GM21390 (cell line): ENCODE results near the gene IFI16.
A peak's percentile ranks its signal among the peaks of the same experiment; 100 is the strongest.
"Not testable (repeated sequence)": the region's sequence is repeated elsewhere in the genome, so short reads cannot be mapped to it uniquely, and the experiment has no call there.

Experiments
- ATAC-seq: cut with Tn5 transposase; IDR thresholded peaks from one replicate; pipeline ENCODE4 v1.9.1; 2021; ENCODE audit not compliant: unreplicated experiment

Gene IFI16

DNA sequence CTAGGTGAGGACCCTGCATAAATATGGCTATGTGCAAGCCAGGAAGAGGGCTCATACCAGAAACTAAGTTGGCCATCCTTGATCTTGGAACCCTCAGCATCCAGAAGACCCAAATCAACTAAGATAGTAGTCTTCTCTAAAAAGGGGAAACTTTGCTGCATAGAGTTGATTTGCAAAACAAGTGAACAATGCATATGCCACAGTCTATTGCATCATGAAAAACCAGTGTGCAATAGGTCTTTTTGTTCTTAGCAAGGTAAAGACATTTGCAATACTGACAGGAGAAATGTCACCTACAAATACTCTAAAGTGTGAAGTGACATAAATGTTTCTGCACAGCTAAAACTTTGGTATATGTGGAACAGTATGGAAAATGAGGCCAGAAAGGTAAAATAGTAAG is 2.0 kb upstream of the IFI16 start:
- ATAC-seq, result no peak

DNA sequence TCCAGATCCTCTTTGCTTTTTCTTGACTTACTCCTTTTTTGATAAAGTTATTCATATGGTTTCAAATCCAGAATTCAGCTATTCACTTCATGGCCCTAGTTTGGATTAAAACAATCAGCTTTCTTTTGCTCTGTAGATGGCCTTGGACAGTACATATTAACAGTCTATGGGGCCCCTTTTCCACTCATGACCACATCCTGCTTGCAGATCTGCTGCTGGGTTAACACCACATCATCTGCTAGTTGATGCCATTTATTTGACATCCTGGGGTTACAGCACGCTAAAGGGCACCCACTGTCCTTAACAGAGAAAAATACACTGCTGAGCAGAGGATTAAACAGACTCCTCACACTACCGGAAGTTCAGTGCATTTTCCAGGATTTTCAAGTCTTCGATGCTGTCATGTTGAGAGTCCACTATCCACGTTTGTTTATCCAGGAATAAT is 941 bp upstream of the IFI16 start:
- peak; percentile 63 for ATAC-seq

DNA sequence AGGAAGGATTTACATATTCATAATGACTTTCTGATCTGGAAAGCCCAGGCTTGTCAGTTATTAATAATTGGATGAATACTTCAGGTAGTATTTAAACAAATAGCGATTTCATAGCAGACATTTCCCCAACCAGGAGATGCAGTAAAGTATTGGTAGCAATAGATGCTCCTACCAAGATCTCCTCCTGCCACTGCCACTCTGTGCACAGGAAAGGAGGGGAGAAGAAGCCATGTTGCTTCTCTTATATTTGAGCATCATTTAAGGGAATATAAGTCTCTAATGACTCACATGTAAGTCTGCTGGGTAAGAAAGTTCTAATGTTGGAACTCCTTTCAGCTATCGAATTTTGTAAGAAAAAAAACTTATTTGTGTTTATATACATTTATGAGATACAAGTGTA is 420 bp upstream of the IFI16 start:
- peak; percentile 22 for ATAC-seq

GRCh38 chr1:159010391-159010790 is 684 bp downstream of the IFI16 start:
- no peak for ATAC-seq

GRCh38 chr1:159011001-159011400 is 1.3 kb downstream of the IFI16 start:
- ATAC-seq, result not testable (repeated sequence)

DNA sequence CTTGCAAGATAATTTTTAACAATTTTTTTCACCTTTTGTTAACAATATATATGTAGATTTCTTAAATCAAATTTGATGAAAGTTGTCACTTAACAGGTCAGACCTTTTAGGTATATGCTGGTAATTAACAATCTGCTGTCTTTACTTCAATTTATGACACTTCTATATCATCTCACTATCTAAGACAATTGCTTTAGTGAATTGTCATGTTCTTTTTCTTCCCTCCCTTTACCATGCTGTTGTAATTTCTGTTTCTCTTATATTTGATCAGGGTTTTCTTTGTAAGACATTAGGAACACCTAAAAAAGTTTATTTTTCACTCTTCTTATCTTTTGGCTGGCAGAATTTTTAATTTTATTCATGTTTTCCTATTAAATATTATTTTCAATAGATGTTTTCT is 2.0 kb downstream of the IFI16 start:
- ATAC-seq, result no peak

GRCh38 chr1:159012495-159012894 is 2.8 kb downstream of the IFI16 start:
- peak; percentile 33 for ATAC-seq

- ATAC-seq, result no peak
These were observed 4.4 kb downstream of the IFI16 start for GRCh38 chr1:159014003-159014571.

- ATAC-seq, result no peak
These were observed 5.1 kb downstream of the IFI16 start for GRCh38 chr1:159014851-159015250.

DNA sequence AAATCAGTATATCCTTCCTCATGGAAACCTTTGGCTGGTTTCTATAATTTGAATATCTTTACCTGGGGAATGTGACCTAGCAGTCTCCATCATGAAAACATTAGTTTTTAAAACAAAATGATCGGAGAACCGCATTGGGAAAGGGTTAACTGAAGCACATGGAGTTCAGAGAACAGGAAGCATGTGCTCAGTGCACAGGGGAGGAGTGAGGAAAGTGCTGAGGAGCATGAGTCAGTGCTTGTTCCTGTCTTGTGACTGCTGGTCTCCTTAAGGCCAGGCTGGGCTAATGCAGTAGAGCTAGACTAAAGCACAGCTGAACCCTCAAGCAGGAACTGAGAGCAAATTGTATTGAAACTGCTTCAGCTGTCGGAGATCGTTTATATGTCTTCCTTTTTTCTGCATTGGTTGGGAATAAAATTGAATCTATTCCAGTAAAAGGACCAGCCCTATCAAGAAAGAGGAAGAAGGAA is 5.8 kb downstream of the IFI16 start:
- ATAC-seq, result peak; percentile 94

DNA sequence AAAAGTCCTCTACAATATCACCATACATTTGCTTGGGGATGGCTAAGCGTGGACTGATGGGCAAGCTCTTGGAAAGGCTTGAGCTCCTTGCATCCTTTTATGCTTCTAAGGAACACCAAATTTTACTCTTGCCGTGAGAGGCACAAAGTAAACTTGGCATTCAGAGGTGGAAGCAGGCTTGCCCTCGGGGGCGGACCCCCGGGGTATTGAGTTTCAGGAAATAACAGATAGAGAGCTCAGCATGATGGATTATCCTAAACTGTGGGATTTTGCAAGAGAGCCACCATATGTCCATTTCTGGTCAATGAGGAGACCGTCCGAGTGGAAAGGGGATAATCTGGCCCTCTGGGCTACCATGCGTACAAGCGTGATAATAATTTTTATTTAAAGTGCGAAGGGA is 14.0 kb downstream of the IFI16 start:
- ATAC-seq, result no peak

GRCh38 chr1:159025043-159025442 is 15.3 kb downstream of the IFI16 start:
- ATAC-seq, result no peak

DNA sequence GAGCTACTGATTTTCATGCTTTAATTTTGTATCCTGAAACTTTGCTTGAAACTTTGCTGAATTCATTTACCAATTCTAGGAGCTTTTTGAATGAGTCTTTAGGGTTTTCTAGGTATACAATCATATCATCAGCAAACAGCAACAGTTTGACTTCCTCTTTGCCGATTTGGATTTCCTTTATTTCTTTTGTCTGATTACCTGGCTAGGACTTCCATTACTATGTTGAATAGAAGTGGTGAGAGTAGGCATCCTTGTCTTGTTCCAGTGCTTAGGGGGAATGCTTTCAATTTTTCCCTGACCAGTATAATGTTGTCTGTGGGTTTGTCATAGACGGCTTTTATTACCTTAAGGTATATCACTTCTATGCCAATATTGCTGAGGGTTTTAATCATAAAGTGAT is 17.1 kb downstream of the IFI16 start:
- ATAC-seq, result not testable (repeated sequence)

GRCh38 chr1:159030311-159030710 is 20.6 kb downstream of the IFI16 start:
- ATAC-seq, result no peak

GRCh38 chr1:159030877-159031447 is 21.3 kb downstream of the IFI16 start:
- no peak for ATAC-seq

GRCh38 chr1:159040206-159040605 is 30.5 kb downstream of the IFI16 start:
- ATAC-seq, result no peak

DNA sequence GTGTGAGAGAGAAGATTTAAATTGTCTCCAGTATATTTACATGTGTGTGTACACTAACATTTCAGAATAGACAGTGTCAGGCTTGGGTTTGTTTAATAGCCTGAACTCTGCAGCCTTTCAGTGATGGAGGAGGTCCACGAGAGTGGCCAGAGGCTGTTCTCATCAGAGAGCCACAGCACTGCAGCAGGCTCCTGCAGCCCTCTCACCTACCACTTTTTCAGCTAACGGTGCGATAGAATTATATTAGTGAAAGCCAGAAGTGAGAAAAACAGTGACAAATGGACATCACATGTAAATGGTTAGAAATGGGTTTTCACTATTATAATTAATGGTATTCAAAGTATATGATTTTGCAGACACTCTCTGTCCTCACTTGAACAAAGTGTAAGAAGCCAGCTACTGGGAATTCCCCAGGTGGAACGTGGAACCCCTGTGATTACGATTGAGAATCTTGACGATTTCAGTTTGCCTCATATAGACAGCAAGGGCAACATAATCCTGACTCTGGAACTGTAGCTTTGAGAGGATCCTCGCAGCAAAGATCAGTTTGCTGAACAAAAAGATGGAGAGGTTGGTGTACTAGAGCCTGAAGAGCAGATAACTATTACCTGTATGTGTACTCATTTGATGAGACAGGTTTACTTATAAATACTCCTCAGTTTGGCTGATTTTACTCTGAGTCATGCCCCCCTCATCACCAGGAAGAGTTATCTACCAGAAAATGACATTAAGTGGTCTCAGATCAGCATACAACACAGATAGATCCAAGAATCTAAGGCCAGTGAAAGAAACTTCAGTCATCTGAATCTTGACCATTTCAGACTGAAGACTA is 31.4 kb downstream of the IFI16 start:
- no peak for ATAC-seq

DNA sequence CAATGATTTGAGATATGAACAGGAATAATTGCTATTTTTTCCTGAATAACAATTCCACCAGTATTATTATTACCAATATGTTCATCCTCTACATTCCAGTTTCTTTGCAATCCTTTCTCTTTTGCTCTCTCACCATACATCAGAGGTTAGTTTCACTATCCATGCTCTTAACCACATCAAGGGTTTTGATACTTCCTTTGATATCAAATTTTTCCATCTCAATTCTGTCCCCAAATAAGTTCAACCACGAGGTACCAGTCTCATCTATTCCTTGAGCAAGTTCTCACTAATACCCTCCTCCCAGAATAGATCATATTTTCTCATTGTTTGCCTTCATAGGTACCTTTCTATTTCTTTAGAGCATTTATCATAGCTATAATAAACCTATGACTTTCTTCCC is 36.8 kb downstream of the IFI16 start:
- ATAC-seq, result not testable (repeated sequence)

- ATAC-seq, result no peak
These were observed 41.7 kb downstream of the IFI16 start for GRCh38 chr1:159051436-159051835.

GRCh38 chr1:159054427-159054826 is 44.7 kb downstream of the IFI16 start:
- ATAC-seq, result no peak

DNA sequence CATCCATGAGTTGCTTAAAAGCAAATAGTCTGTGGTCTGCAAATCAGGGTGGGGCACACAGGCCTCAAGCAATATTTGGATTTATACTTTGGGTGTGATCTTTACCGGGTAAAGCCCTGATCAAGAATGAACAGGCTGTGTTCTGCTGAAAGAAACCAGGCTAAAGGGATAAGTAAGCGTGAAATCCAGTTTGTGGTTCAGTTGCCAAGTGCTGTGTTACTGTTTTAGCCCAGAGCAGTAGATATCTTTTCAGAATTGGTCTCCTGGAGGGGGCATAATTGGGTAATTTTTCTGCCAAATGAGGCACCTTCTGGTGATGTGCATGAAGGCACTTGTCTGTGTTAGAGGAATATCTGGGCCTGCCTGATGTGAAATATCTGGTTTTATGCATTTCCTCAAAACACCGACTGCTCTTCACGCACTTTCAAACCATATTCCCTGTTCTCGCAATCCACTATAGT is 45.5 kb downstream of the IFI16 start:
- no peak for ATAC-seq

DNA sequence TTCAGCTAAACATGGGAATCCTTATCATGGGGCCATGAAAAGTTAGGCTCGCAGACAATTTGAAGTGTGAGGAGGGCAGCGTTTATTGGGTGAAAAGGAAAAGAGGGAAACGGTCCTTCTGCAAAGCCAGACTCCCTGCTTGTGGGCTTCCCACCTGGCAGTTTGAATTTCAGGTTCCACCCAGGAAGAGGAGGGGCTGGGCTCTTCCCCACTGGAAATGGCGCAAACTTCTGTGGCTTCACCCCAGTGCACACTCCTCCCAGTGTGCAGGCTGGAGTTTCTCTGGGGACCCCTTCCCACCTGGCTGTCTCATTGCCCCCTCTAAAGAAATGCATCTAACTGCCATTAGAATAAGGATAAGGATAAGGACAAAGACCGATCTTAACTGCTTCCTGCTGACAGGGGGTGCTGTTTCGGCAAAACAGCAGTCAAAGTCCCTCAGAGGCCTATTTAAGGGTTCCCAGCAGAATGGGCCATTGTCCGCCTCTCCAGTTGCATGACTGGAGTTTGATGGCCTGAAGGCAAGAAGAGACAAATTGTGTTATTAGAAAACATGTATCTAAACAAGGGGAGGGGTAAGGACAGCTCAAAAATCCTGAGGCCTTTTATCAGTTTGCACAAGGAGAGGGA is 46.5 kb downstream of the IFI16 start:
- ATAC-seq, result no peak
